ENCODE results near the gene CDH23.

Gene CDH23

DNA sequence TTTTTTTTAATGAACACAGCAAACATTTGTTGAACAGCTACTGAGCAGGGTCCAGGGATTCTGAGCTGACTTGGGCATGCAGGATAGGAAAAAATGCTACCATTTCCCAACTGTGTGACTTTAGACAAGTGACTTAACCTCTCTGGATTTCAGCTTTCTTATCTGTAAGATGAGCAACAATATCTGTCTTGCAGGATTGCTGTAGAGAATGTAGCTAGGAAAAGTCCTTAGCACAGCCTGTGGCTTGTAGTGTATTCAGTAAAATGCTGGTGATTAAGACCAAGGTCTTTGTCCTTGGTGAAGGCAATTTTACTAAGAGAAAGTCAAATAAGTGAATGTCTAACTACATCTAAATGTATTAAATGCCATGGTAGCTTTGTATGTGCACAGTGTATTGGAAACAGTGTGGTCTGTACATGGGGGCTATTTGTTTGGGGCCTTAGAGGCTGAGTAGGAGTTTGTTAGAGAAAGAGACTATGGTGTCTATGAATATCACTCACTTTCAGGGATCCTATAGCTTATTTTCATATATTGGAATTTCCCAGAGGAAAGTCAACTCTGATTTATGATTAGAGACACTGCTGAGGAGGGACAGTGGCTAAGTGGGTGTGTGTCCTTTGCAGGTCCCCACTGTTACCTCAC is 118.9 kb downstream of the CDH23 start:
- TF ChIP-seq PATZ1 (CRISPR knock-in tag; IDR thresholded peaks at IDR 0.05; ENCODE audit: borderline replicate concordance) (no peak), ZFP3 (CRISPR knock-in tag; IDR thresholded peaks at IDR 0.05) (peak; percentile 97), POU6F1 (CRISPR knock-in tag; IDR thresholded peaks at IDR 0.05; ENCODE audit: borderline replicate concordance, low read depth) (no peak), TOX (CRISPR knock-in tag; IDR thresholded peaks at IDR 0.05; ENCODE audit: borderline replicate concordance) (no peak)
- no peak for ATAC-seq

- peak; percentile 11; the same call in 1 of the 3 replicates for ATAC-seq
- TF ChIP-seq CSDC2 (CRISPR knock-in tag; IDR thresholded peaks at IDR 0.05): no peak
- no peak for TF ChIP-seq POU6F1 (CRISPR knock-in tag; IDR thresholded peaks at IDR 0.05; ENCODE audit: borderline replicate concordance, low read depth)
- TF ChIP-seq BACH2 (CRISPR knock-in tag; IDR thresholded peaks at IDR 0.05; ENCODE audit: borderline replicate concordance): no peak
- TF ChIP-seq PPARA (CRISPR knock-in tag; IDR thresholded peaks at IDR 0.05; ENCODE audit: borderline replicate concordance): no peak
- TF ChIP-seq ZNF8 (CRISPR knock-in tag; IDR thresholded peaks at IDR 0.05): no peak
- TF ChIP-seq ZNF70 (CRISPR knock-in tag; IDR thresholded peaks at IDR 0.05): no peak
- TF ChIP-seq, protein P1, sequence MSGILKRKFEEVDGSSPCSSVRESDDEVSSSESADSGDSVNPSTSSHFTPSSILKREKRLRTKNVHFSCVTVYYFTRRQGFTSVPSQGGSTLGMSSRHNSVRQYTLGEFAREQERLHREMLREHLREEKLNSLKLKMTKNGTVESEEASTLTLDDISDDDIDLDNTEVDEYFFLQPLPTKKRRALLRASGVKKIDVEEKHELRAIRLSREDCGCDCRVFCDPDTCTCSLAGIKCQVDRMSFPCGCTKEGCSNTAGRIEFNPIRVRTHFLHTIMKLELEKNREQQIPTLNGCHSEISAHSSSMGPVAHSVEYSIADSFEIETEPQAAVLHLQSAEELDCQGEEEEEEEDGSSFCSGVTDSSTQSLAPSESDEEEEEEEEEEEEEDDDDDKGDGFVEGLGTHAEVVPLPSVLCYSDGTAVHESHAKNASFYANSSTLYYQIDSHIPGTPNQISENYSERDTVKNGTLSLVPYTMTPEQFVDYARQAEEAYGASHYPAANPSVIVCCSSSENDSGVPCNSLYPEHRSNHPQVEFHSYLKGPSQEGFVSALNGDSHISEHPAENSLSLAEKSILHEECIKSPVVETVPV (CRISPR knock-in tag; IDR thresholded peaks at IDR 0.05): no peak
- no peak for TF ChIP-seq ZFP30 (CRISPR knock-in tag; IDR thresholded peaks at IDR 0.05)
- TF ChIP-seq OSR1 (CRISPR knock-in tag; IDR thresholded peaks at IDR 0.05): no peak
- no peak for TF ChIP-seq TOX (CRISPR knock-in tag; IDR thresholded peaks at IDR 0.05; ENCODE audit: borderline replicate concordance)
- no peak for TF ChIP-seq ZC3H10 (CRISPR knock-in tag; IDR thresholded peaks at IDR 0.05)
- TF ChIP-seq ARNTL (CRISPR knock-in tag; IDR thresholded peaks at IDR 0.05; ENCODE audit: borderline replicate concordance, low read depth): no peak
- no peak for TF ChIP-seq CREB5 (CRISPR knock-in tag; IDR thresholded peaks at IDR 0.05; ENCODE audit: low read depth)
- TF ChIP-seq RARB (CRISPR knock-in tag; IDR thresholded peaks at IDR 0.05): no peak
- no peak for TF ChIP-seq PATZ1 (CRISPR knock-in tag; IDR thresholded peaks at IDR 0.05; ENCODE audit: borderline replicate concordance)
- no peak for TF ChIP-seq GLIS3 (CRISPR knock-in tag; IDR thresholded peaks at IDR 0.05)
These were observed 120.2 kb downstream of the CDH23 start for GRCh38 chr10:71516890-71517289.

- ATAC-seq: no peak
- TF ChIP-seq ZNF565 (CRISPR knock-in tag; conservative IDR thresholded peaks at IDR 0.05; ENCODE audit: low read depth): no peak
- no peak for TF ChIP-seq POU6F1 (CRISPR knock-in tag; IDR thresholded peaks at IDR 0.05; ENCODE audit: borderline replicate concordance, low read depth)
- no peak for TF ChIP-seq GLIS3 (CRISPR knock-in tag; IDR thresholded peaks at IDR 0.05)
- TF ChIP-seq ZNF70 (CRISPR knock-in tag; IDR thresholded peaks at IDR 0.05): no peak
- TF ChIP-seq ARNTL (CRISPR knock-in tag; IDR thresholded peaks at IDR 0.05; ENCODE audit: borderline replicate concordance, low read depth): no peak
- TF ChIP-seq ZNF8 (CRISPR knock-in tag; IDR thresholded peaks at IDR 0.05): no peak
- no peak for TF ChIP-seq PATZ1 (CRISPR knock-in tag; IDR thresholded peaks at IDR 0.05; ENCODE audit: borderline replicate concordance)
- TF ChIP-seq SNAI2 (CRISPR knock-in tag; IDR thresholded peaks at IDR 0.05): no peak
- TF ChIP-seq ZFP30 (CRISPR knock-in tag; IDR thresholded peaks at IDR 0.05): no peak
- no peak for TF ChIP-seq CSDC2 (CRISPR knock-in tag; IDR thresholded peaks at IDR 0.05)
These were observed 120.8 kb downstream of the CDH23 start for GRCh38 chr10:71517298-71518169.
